Neural progenitor cell (in vitro differentiated cells): ENCODE measurements around the gene ABHD12. TPM values are rescaled to one million over a fixed set of nuclear protein-coding genes. Genes with fewer than 3 reads are reported as not detected.

Experiments used
- DNase-seq: peaks from one replicate; pipeline ENCODE4 v3.0.0-alpha.2; 2016; ENCODE audit warnings: low spot score
- H2AFZ ChIP-seq: fragments of 200-600 bp; sonication (generic); replicated peaks from 2 replicates; pipeline ENCODE4 v1.6.1; 2016; ENCODE audit warnings: antibody characterized with exemption
- H3F3A ChIP-seq: fragments of 200-600 bp; sonication (generic); 2 replicates; pipeline ENCODE4 v1.6.1; 2016; ENCODE audit warnings: antibody characterized with exemption, low read depth
- H3K27ac ChIP-seq: fragments of 200-600 bp; sonication (generic); 2 replicates; pipeline ENCODE4 v1.5.1; 2016; ENCODE audit warnings: mild to moderate bottlenecking
- H3K27me3 ChIP-seq: fragments of 200-600 bp; sonication (generic); 2 replicates; pipeline ENCODE4 v1.6.1; 2016; ENCODE audit warnings: mild to moderate bottlenecking, moderate library complexity
- H3K36me3 ChIP-seq: fragments of 200-600 bp; sonication (generic); 2 replicates; pipeline ENCODE4 v1.5.1; 2016
- H3K4me1 ChIP-seq: fragments of 200-600 bp; sonication (generic); 2 replicates; pipeline ENCODE4 v1.6.1; 2016; ENCODE audit warnings: mixed run types
- H3K4me2 ChIP-seq: fragments of 200-600 bp; sonication (generic); 2 replicates; pipeline ENCODE4 v1.6.1; 2016
- H3K4me3 ChIP-seq: fragments of 200-600 bp; sonication (generic); 2 replicates; pipeline ENCODE4 v1.5.1; 2016
- H3K79me2 ChIP-seq: fragments of 200-600 bp; sonication (generic); 2 replicates; pipeline ENCODE4 v1.6.1; 2016; ENCODE audit warnings: low read depth
- H3K9ac ChIP-seq: fragments of 200-600 bp; sonication (generic); 2 replicates; pipeline ENCODE4 v1.6.1; 2016
- H3K9me3 ChIP-seq: fragments of 200-600 bp; sonication (generic); 2 replicates; pipeline ENCODE4 v1.5.1; 2016; ENCODE audit warnings: low read depth
- H4K20me1 ChIP-seq: fragments of 200-600 bp; sonication (generic); 2 replicates; pipeline ENCODE4 v1.6.1; 2016; ENCODE audit warnings: low read depth
- H3K27ac Mint-ChIP-seq: 3 replicates; pipeline ENCODE4 v1.8.0; 2021; ENCODE audit warnings: mixed read lengths
- H3K27me3 Mint-ChIP-seq: 2 replicates; pipeline ENCODE4 v1.8.0; 2022; ENCODE audit warnings: low read depth, mild to moderate bottlenecking, inconsistent platforms, moderate library complexity, mixed read lengths; ENCODE audit not compliant: insufficient read depth
- H3K36me3 Mint-ChIP-seq: 3 replicates; pipeline ENCODE4 v1.8.0; 2021; ENCODE audit warnings: mixed read lengths
- H3K4me1 Mint-ChIP-seq: 3 replicates; pipeline ENCODE4 v1.8.0; 2021; ENCODE audit warnings: mixed read lengths
- H3K4me3 Mint-ChIP-seq: 3 replicates; pipeline ENCODE4 v1.8.0; 2021; ENCODE audit warnings: mild to moderate bottlenecking, moderate library complexity, mixed read lengths
- H3K9me3 Mint-ChIP-seq: 3 replicates; pipeline ENCODE4 v1.8.0; 2020; ENCODE audit warnings: mixed read lengths
- EZH2 ChIP-seq: fragments of 200-600 bp; sonication (generic); IDR thresholded peaks from 2 replicates; pipeline ENCODE4 v1.6.1; 2017; ENCODE audit warnings: antibody characterized with exemption, mild to moderate bottlenecking, moderate library complexity
- EZH2phosphoT487 ChIP-seq: fragments of 200-600 bp; sonication (generic); IDR thresholded peaks from 2 replicates; pipeline ENCODE4 v1.6.1; 2017; ENCODE audit warnings: antibody characterized with exemption
- total RNA-seq: library from RNA; depleted of rRNA; stranded (reverse); fragments of >200 nt; gene quantifications from 2 replicates; pipeline ENCODE4 v1.2.3, GENCODE V29; 2015; ENCODE audit warnings: low replicate concordance
- TF ChIP-seq, protein P1 (sequence below): fragments of 200-600 bp; sonication (generic); IDR thresholded peaks from 2 replicates; pipeline ENCODE4 v1.5.1; 2017; ENCODE audit warnings: antibody characterized with exemption, mild to moderate bottlenecking

Gene ABHD12
- total RNA-seq, 1 donor from 2014 or later, result 20.8 TPM

DNA sequence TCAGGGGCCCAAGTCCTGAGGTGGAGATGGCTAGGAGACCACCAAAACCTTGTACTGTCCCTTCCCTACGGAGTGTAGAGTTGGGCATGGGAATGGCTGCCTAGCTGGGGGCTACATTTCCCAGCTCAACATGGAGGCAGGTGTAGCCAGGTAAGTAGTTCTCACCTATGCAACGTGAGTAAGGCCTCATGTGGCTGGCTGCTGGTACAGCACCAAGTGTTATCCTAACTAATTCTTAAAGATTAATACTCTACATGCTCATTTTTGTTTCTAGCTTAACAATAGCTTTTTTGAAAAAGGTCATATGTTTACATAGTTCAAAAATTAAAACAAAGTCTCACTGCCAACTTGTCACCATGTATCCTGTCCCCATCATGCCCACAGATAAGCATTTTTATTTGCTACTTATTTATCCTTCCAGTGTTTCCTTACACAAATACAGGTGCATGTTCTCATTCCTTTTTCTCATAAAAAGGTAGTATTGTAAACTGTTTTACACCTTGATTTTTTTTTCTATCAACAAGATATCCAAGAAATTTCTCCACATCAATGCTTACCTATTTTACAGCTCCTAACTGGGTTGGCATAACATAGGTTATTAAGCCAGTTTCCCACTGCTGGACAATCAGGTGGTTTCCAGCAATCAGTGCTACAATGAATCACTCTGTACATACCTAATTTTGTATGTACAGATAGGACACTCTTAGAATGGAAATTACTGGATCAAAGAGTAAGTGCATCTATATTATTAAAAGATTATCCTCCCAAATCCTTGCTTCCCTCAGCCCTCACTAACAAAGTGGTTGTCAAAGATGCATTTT lies 25.5 kb downstream of the ABHD12 start:
- no peak overlapping the region for H3K4me2 ChIP-seq
- no peaks in the 10 kb centered on the region for H3K27me3 ChIP-seq
- no peak overlapping the region for H2AFZ ChIP-seq
- H3K4me3 Mint-ChIP-seq, result no peak overlapping the region
- H3K4me1 ChIP-seq, result no peaks in the 10 kb centered on the region
- no peak overlapping the region for H3K4me3 ChIP-seq
- H3K36me3 Mint-ChIP-seq, result peaks cover 29% of the 10 kb centered on the region
- H3K9me3 ChIP-seq, result no peaks in the 10 kb centered on the region
- no peak overlapping the region for H3K27ac Mint-ChIP-seq
- H4K20me1 ChIP-seq, result no peaks in the 10 kb centered on the region
- peaks cover 74% of the 10 kb centered on the region for H3K79me2 ChIP-seq
- peaks cover 23% of the 10 kb centered on the region for H3K9me3 Mint-ChIP-seq
- H3K27me3 Mint-ChIP-seq, result peaks cover 6% of the 10 kb centered on the region
- no peak overlapping the region for H3K27ac ChIP-seq
- no peaks in the 10 kb centered on the region for H3K36me3 ChIP-seq
- H3K4me1 Mint-ChIP-seq, result peaks cover 3% of the 10 kb centered on the region
- no peak overlapping the region for H3K9ac ChIP-seq
- H3F3A ChIP-seq, result no peaks in the 10 kb centered on the region
- DNase-seq, result no peak
- TF ChIP-seq, protein P1, sequence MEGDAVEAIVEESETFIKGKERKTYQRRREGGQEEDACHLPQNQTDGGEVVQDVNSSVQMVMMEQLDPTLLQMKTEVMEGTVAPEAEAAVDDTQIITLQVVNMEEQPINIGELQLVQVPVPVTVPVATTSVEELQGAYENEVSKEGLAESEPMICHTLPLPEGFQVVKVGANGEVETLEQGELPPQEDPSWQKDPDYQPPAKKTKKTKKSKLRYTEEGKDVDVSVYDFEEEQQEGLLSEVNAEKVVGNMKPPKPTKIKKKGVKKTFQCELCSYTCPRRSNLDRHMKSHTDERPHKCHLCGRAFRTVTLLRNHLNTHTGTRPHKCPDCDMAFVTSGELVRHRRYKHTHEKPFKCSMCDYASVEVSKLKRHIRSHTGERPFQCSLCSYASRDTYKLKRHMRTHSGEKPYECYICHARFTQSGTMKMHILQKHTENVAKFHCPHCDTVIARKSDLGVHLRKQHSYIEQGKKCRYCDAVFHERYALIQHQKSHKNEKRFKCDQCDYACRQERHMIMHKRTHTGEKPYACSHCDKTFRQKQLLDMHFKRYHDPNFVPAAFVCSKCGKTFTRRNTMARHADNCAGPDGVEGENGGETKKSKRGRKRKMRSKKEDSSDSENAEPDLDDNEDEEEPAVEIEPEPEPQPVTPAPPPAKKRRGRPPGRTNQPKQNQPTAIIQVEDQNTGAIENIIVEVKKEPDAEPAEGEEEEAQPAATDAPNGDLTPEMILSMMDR, result no peak
- TF ChIP-seq EZH2 (no peak), EZH2phosphoT487 (no peak)

DNA sequence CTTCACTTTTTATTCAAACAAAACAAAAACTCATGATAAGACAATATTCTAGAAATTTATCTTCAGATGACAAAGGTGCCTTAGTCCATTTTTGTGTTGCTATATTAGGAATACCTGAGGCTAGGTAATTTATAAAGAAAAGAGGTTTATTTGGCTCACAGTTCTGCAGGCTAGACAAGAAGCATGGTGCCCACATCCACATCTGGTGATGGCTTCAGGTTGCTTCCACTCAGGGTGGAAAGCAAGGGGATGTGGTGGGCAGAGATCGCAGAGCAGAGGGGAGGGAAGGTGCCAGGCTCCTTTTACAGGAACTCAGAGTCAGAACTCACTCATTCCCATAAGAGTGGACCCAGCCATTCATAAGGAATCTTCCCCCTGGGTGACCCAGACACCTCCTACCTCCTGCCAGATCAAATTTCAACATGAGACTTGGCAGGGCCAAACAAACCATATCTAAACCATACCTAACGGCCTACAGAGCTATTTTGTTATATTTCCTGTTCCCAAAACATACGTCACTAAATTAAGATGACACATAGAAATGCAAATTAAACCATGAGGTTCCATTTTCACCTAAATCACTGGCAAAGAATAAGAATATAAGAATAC lies 26.4 kb downstream of the ABHD12 start:
- peaks cover 71% of the 10 kb centered on the region for H3K79me2 ChIP-seq

DNA sequence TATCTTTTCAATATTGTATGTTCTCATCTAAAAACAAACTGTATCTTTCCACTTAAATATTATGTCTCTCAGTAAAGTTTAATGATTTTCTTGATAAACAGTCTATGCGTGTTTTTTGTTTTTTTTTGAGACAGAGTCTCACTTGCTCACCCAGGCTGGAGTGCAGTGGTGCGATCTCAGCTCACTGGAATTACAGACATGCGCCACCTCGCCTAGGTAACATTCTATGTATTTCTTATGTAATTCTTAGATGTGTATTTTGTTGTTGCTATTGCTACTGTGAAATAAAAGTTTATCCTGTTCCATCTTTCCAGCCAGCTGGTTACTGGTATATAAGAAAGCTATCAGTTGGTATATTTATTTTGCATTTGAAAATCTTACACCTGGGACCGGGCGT lies 29.4 kb downstream of the ABHD12 start:
- no peak overlapping the region for H3K4me2 ChIP-seq
- Mint-ChIP-seq H3K4me3 (no peak overlapping the region), H3K36me3 (peaks cover 14% of the 10 kb centered on the region), H3K9me3 (peaks cover 13% of the 10 kb centered on the region), H3K27me3 (peaks cover 2% of the 10 kb centered on the region), H3K4me1 (peaks cover 13% of the 10 kb centered on the region), H3K27ac (no peak overlapping the region)
- no peak overlapping the region for H2AFZ ChIP-seq
- no peaks in the 10 kb centered on the region for H3K36me3 ChIP-seq
- H4K20me1 ChIP-seq, result peaks cover 25% of the 10 kb centered on the region
- no peak overlapping the region for H3K9ac ChIP-seq
- H3K4me1 ChIP-seq, result peaks cover 10% of the 10 kb centered on the region
- H3K4me3 ChIP-seq, result no peak overlapping the region
- TF ChIP-seq EZH2, result no peak
- TF ChIP-seq, protein P1, result no peak
- no peak for TF ChIP-seq EZH2phosphoT487
- H3K27ac ChIP-seq, result no peak overlapping the region
- no peak for DNase-seq
- H3K79me2 ChIP-seq, result peaks cover 61% of the 10 kb centered on the region
- H3K27me3 ChIP-seq, result no peaks in the 10 kb centered on the region
- H3K9me3 ChIP-seq, result no peaks in the 10 kb centered on the region
- peaks cover 5% of the 10 kb centered on the region for H3F3A ChIP-seq

More for the DNA sequence above, 26.4 kb downstream of the ABHD12 start:
- no peak overlapping the region for H3K4me2 ChIP-seq
- H3K9ac ChIP-seq, result no peak overlapping the region
- no peaks in the 10 kb centered on the region for H3K9me3 ChIP-seq
- no peaks in the 10 kb centered on the region for H3F3A ChIP-seq
- H3K27ac Mint-ChIP-seq, result no peak overlapping the region
- no peaks in the 10 kb centered on the region for H3K27me3 ChIP-seq
- no peak overlapping the region for H3K27ac ChIP-seq
- H3K36me3 Mint-ChIP-seq, result peaks cover 30% of the 10 kb centered on the region
- H2AFZ ChIP-seq, result no peak overlapping the region
- no peaks in the 10 kb centered on the region for H3K36me3 ChIP-seq
- H3K9me3 Mint-ChIP-seq, result peaks cover 23% of the 10 kb centered on the region
- H3K4me3 ChIP-seq, result no peak overlapping the region
- no peaks in the 10 kb centered on the region for H3K4me1 ChIP-seq
- DNase-seq, result no peak
- peaks cover 3% of the 10 kb centered on the region for H3K4me1 Mint-ChIP-seq
- H3K27me3 Mint-ChIP-seq, result peaks cover 6% of the 10 kb centered on the region
- no peak overlapping the region for H3K4me3 Mint-ChIP-seq
- no peaks in the 10 kb centered on the region for H4K20me1 ChIP-seq
- TF ChIP-seq, protein P1, result no peak
- TF ChIP-seq EZH2 (no peak), EZH2phosphoT487 (no peak)
